GM13977 (cell line): ENCODE measurements around the gene SEC24A.
A peak's percentile ranks its signal among the peaks of the same experiment; 100 is the strongest.
"Not testable (repeated sequence)": the region's sequence is repeated elsewhere in the genome, so short reads cannot be mapped to it uniquely, and the experiment has no call there.

Experiments
- DNase-seq: peaks from one replicate; pipeline ENCODE4 v3.0.0; 2012; ENCODE audit warnings: low spot score
- CTCF ChIP-seq: IDR thresholded peaks from 2 replicates; pipeline ENCODE4 v1.5.1; 2012; ENCODE audit warnings: mild to moderate bottlenecking, control low read depth; ENCODE audit not compliant: insufficient read depth; ENCODE audit errors: extremely low read depth, missing control alignments
- in situ Hi-C: fragments of 300-500 bp; cut with MboI; formaldehyde crosslinking; loops from one replicate; pipeline ENCODE4 v1.12.0; 2022; ENCODE audit warnings: low sequenced_read_pairs, low pct_unique_long_range_greater_than_20kb, mixed read lengths, inconsistent platforms; ENCODE audit not compliant: unreplicated experiment

SEC24A gene

GRCh38 chr5:134714541-134714940, 66.0 kb downstream of the SEC24A start:
- no peak for TF ChIP-seq CTCF
- no peak for DNase-seq
- in situ Hi-C loops = no loop called here

GRCh38 chr5:134715466-134715865, 66.9 kb downstream of the SEC24A start:
- in situ Hi-C loops, DNase-seq: not testable (repeated sequence)

GRCh38 chr5:134724872-134725271, 76.3 kb downstream of the SEC24A start:
- no peak for TF ChIP-seq CTCF
- DNase-seq = no peak
- in situ Hi-C loops = no loop called here

GRCh38 chr5:134732819-134733218, 84.2 kb downstream of the SEC24A start:
- TF ChIP-seq CTCF = no peak
- in situ Hi-C loops = no loop called here
- no peak for DNase-seq

GRCh38 chr5:134735243-134735642, 86.7 kb downstream of the SEC24A start:
- DNase-seq = no peak
- in situ Hi-C loops = no loop called here
- TF ChIP-seq CTCF = no peak

- no peak for DNase-seq
- TF ChIP-seq CTCF = no peak
- in situ Hi-C loops = no loop called here
These were observed 87.7 kb downstream of the SEC24A start for GRCh38 chr5:134736173-134736812.

- TF ChIP-seq CTCF = peak; percentile 84
- in situ Hi-C loops = no loop called here
- DNase-seq = peak; percentile 92
These were observed 89.8 kb downstream of the SEC24A start, which contains the start of gene CAMLG for GRCh38 chr5:134738133-134738962. Gene CAMLG (plus strand): TSS chr5:134738548. CDS start chr5:134738621, 73 bp downstream.
